ENCODE results near the gene ZNF277.

Gene ZNF277

GRCh38 chr7:112350585-112350984 is 144.1 kb downstream of the ZNF277 start:
- TF ChIP-seq CTCF (IDR thresholded peaks at IDR 0.05; ENCODE audit: control insufficient read depth, extremely low read depth, insufficient read depth): no peak
- no peak for DNase-seq (ENCODE audit: low read depth)
- no peak overlapping the region for H3K4me3 ChIP-seq (ENCODE audit: low read depth, low read length)

- DNase-seq (ENCODE audit: low read depth): no peak
- TF ChIP-seq CTCF (IDR thresholded peaks at IDR 0.05; ENCODE audit: control insufficient read depth, extremely low read depth, insufficient read depth): no peak
- H3K4me3 ChIP-seq (ENCODE audit: low read depth, low read length): no peak overlapping the region
Observed at GRCh38 chr7:112356596-112356995, 150.1 kb downstream of the ZNF277 start.

- TF ChIP-seq CTCF (IDR thresholded peaks at IDR 0.05; ENCODE audit: control insufficient read depth, extremely low read depth, insufficient read depth): no peak
- DNase-seq (ENCODE audit: low read depth): no peak
- no peak overlapping the region for H3K4me3 ChIP-seq (ENCODE audit: low read depth, low read length)
Observed at GRCh38 chr7:112357136-112357535, 150.6 kb downstream of the ZNF277 start.

- no peak for TF ChIP-seq CTCF (IDR thresholded peaks at IDR 0.05; ENCODE audit: control insufficient read depth, extremely low read depth, insufficient read depth)
- DNase-seq (ENCODE audit: low read depth): no peak
- no peak overlapping the region for H3K4me3 ChIP-seq (ENCODE audit: low read depth, low read length)
Observed at GRCh38 chr7:112358513-112358912, 152.0 kb downstream of the ZNF277 start.

GRCh38 chr7:112359086-112359485 is 152.6 kb downstream of the ZNF277 start:
- TF ChIP-seq CTCF (IDR thresholded peaks at IDR 0.05; ENCODE audit: control insufficient read depth, extremely low read depth, insufficient read depth): no peak
- H3K4me3 ChIP-seq (ENCODE audit: low read depth, low read length): no peak overlapping the region
- no peak for DNase-seq (ENCODE audit: low read depth)

- H3K4me3 ChIP-seq (ENCODE audit: low read depth, low read length): peak overlapping the region; percentile 30
- DNase-seq (ENCODE audit: low read depth): peak; percentile 58
- no peak for TF ChIP-seq CTCF (IDR thresholded peaks at IDR 0.05; ENCODE audit: control insufficient read depth, extremely low read depth, insufficient read depth)
Observed at GRCh38 chr7:112360681-112361080, 154.2 kb downstream of the ZNF277 start.

GRCh38 chr7:112361154-112361553 is 154.7 kb downstream of the ZNF277 start:
- TF ChIP-seq CTCF (IDR thresholded peaks at IDR 0.05; ENCODE audit: control insufficient read depth, extremely low read depth, insufficient read depth): no peak

More at GRCh38 chr7:112361154-112361553, 154.7 kb downstream of the ZNF277 start:
- H3K4me3 ChIP-seq (ENCODE audit: low read depth, low read length): peak overlapping the region; percentile 30
- no peak for DNase-seq (ENCODE audit: low read depth)
